H1 (cell line): ENCODE data around the gene LY6G5C. TPM values are rescaled to one million over a fixed set of nuclear protein-coding genes. Genes with fewer than 3 reads are reported as not detected.
"Not testable (repeated sequence)": the region's sequence is repeated elsewhere in the genome, so short reads cannot be mapped to it uniquely, and the experiment has no call there.

Source experiments
- CTCF ChIA-PET: fragments of 300-600 bp; sonication (Branson Sonifier 250); formaldehyde crosslinking; loops from one replicate; lab custom pipeline; 2021; ENCODE audit not compliant: partially characterized antibody; lab: Charles Lee
- POLR2A ChIA-PET: fragments of 300-600 bp; sonication (Branson Sonifier 250); formaldehyde crosslinking; loops from one replicate; lab custom pipeline; 2021; ENCODE audit warnings: inconsistent platforms; ENCODE audit not compliant: partially characterized antibody; lab: Charles Lee
- DNase-seq, 2 experiments: peaks; one replicate each; pipeline versions ENCODE4 v3.0.0 to v3.0.0-alpha.2; 2010 to 2022; ENCODE audit warnings: low spot score in 2 of 2, low read depth in 1 of 2, mixed read lengths in 1 of 2
- FAIRE-seq: peaks from 2 replicates; lab custom pipeline; 2011; peaks lifted over from hg19 to GRCh38; lab: Jason Lieb, UNC
- H2AFZ ChIP-seq: 2 replicates; pipeline ENCODE4 v1.8.1; 2012; ENCODE audit warnings: low read length, inconsistent platforms
- H2AK5ac ChIP-seq: 2 replicates; pipeline ENCODE4 v1.6.1; 2013; ENCODE audit warnings: low read depth, low read length
- H2BK120ac ChIP-seq: replicated peaks from 2 replicates; pipeline ENCODE3; 2013; ENCODE audit warnings: low read depth, low read length, inconsistent platforms
- H2BK12ac ChIP-seq: 2 replicates; pipeline ENCODE4 v1.6.1; 2013; ENCODE audit warnings: low read depth, low read length
- H2BK15ac ChIP-seq: 2 replicates; pipeline ENCODE4 v1.6.1; 2013; ENCODE audit warnings: low read length
- H2BK20ac ChIP-seq: 2 replicates; pipeline ENCODE4 v1.6.1; 2013; ENCODE audit warnings: low read length
- H2BK5ac ChIP-seq: 2 replicates; pipeline ENCODE4 v1.6.1; 2013; ENCODE audit warnings: low read depth, low read length
- H3K14ac ChIP-seq: 2 replicates; pipeline ENCODE4 v1.6.1; 2013; ENCODE audit warnings: inconsistent platforms; ENCODE audit not compliant: insufficient read length
- H3K18ac ChIP-seq: 2 replicates; pipeline ENCODE4 v1.6.1; 2013; ENCODE audit warnings: low read length; ENCODE audit errors: extremely low read depth
- H3K23ac ChIP-seq: 2 replicates; pipeline ENCODE4 v1.6.1; 2013; ENCODE audit warnings: inconsistent platforms; ENCODE audit not compliant: insufficient read length
- H3K23me2 ChIP-seq: 2 replicates; pipeline ENCODE4 v1.6.1; 2013; ENCODE audit warnings: low read depth, low read length
- H3K27ac ChIP-seq: 2 replicates; pipeline ENCODE4 v1.6.1; 2011; ENCODE audit warnings: low read depth, low read length, inconsistent platforms
- H3K27me3 ChIP-seq, 4 experiments: replicated peaks in 1 of 4; 1 replicate in 1 of 4; 2 replicates in 3 of 4; pipeline versions ENCODE4 v1.6.1 to v1.8.1; 2011 to 2013; ENCODE audit warnings: low read length in 3 of 4, mild to moderate bottlenecking in 3 of 4, inconsistent platforms in 2 of 4, mixed read lengths in 2 of 4, moderate library complexity in 1 of 4; ENCODE audit not compliant: control insufficient read depth in 3 of 4, insufficient read depth in 3 of 4; ENCODE audit errors: extremely low read depth in 1 of 4
- H3K36me3 ChIP-seq, 4 experiments: 2 replicates each; pipeline versions ENCODE4 v1.6.1 to v1.8.1; 2011 to 2013; ENCODE audit warnings: mild to moderate bottlenecking in 4 of 4, low read length in 3 of 4, moderate library complexity in 2 of 4, control low read depth in 1 of 4, inconsistent platforms in 1 of 4; ENCODE audit not compliant: insufficient read depth in 4 of 4, control insufficient read depth in 2 of 4
- H3K4ac ChIP-seq: replicated peaks from 2 replicates; pipeline ENCODE3; 2013; ENCODE audit warnings: low read length, low read depth, mixed read lengths, inconsistent platforms; ENCODE audit not compliant: insufficient read length
- H3K4me1 ChIP-seq, 4 experiments: replicated peaks in 1 of 4; 1 replicate in 1 of 4; 2 replicates in 3 of 4; pipeline versions ENCODE4 v1.6.1 to v1.8.1; 2011 to 2013; ENCODE audit warnings: low read length in 3 of 4, inconsistent platforms in 2 of 4, mixed read lengths in 1 of 4; ENCODE audit not compliant: insufficient read depth in 4 of 4, control insufficient read depth in 3 of 4
- H3K4me2 ChIP-seq, 2 experiments: 2 replicates each; pipeline versions ENCODE4 v1.6.1 to v1.8.1; 2011 to 2013; ENCODE audit warnings: low read depth in 2 of 2, low read length in 2 of 2, control low read depth in 1 of 2, inconsistent platforms in 1 of 2, mild to moderate bottlenecking in 1 of 2; ENCODE audit not compliant: insufficient read depth in 1 of 2
- H3K4me3 ChIP-seq, 4 experiments: fragments of 200-600, 300-600 bp in 1 of 4; sonication (generic), shearing (Covaris generic), sonication (Bioruptor Twin) in 1 of 4; 2 replicates each; pipeline versions ENCODE4 v1.5.1 to v1.8.1; 2011 to 2016; ENCODE audit warnings: low read length in 4 of 4, low read depth in 3 of 4, control low read depth in 2 of 4, inconsistent platforms in 2 of 4, mild to moderate bottlenecking in 2 of 4, mixed read lengths in 1 of 4, moderate library complexity in 1 of 4; ENCODE audit not compliant: insufficient read depth in 2 of 4; ENCODE audit errors: extremely low read depth in 1 of 4
- H3K56ac ChIP-seq: replicated peaks from 2 replicates; pipeline ENCODE3; 2013; ENCODE audit warnings: low read depth, mild to moderate bottlenecking, mixed read lengths, low read length, inconsistent platforms; ENCODE audit not compliant: insufficient read length
- H3K79me1 ChIP-seq: 2 replicates; pipeline ENCODE4 v1.6.1; 2013; ENCODE audit warnings: low read depth, low read length, control low read depth
- H3K79me2 ChIP-seq, 2 experiments: 2 replicates each; pipeline versions ENCODE4 v1.6.1 to v1.8.1; 2012 to 2013; ENCODE audit warnings: low read length in 2 of 2, mild to moderate bottlenecking in 2 of 2, inconsistent platforms in 1 of 2; ENCODE audit not compliant: insufficient read depth in 2 of 2, control insufficient read depth in 1 of 2
- H3K9ac ChIP-seq, 4 experiments: replicated peaks in 1 of 4; 1 replicate in 1 of 4; 2 replicates in 3 of 4; pipeline versions ENCODE4 v1.6.1 to v1.8.1; 2011 to 2013; ENCODE audit warnings: low read depth in 3 of 4, low read length in 3 of 4, control low read depth in 2 of 4, mild to moderate bottlenecking in 2 of 4, moderate library complexity in 2 of 4, inconsistent platforms in 1 of 4; ENCODE audit errors: extremely low read depth in 1 of 4
- H3K9me3 ChIP-seq, 2 experiments: 2 replicates each; pipeline versions ENCODE4 v1.6.1 to v1.8.1; 2012 to 2013; ENCODE audit warnings: mild to moderate bottlenecking in 2 of 2, moderate library complexity in 2 of 2, control low read depth in 1 of 2, inconsistent platforms in 1 of 2, low read depth in 1 of 2, low read length in 1 of 2, mixed read lengths in 1 of 2; ENCODE audit not compliant: insufficient read depth in 2 of 2
- H4K20me1 ChIP-seq, 2 experiments: replicated peaks in 1 of 2; 2 replicates each; pipeline versions ENCODE3 to v1.8.1; 2011 to 2013; ENCODE audit warnings: inconsistent platforms in 2 of 2, low read length in 2 of 2, mild to moderate bottlenecking in 1 of 2; ENCODE audit not compliant: insufficient read depth in 2 of 2, control insufficient read depth in 1 of 2
- H4K5ac ChIP-seq: 2 replicates; pipeline ENCODE4 v1.6.1; 2013; ENCODE audit warnings: low read length, low read depth, mixed read lengths, inconsistent platforms; ENCODE audit not compliant: insufficient read length
- H4K8ac ChIP-seq: 2 replicates; pipeline ENCODE4 v1.8.0; 2013; ENCODE audit warnings: mild to moderate bottlenecking, moderate library complexity, low read length, inconsistent platforms; ENCODE audit not compliant: insufficient read depth; ENCODE audit errors: extremely low read depth
- H4K91ac ChIP-seq: replicated peaks from 2 replicates; pipeline ENCODE3; 2013; ENCODE audit warnings: low read length, mixed read lengths, inconsistent platforms; ENCODE audit not compliant: insufficient read length
- WGBS, 2 experiments: shearing (Covaris generic) in 1 of 2; methylation state at CpG; one replicate each; pipeline versions ENCODE4 v1.1.6 to v1.1.7; 2013 to 2015; ENCODE audit warnings: low lambda C conversion rate in 2 of 2, mixed read lengths in 2 of 2, inconsistent platforms in 1 of 2, low coverage in 1 of 2, missing lambda C conversion rate in 1 of 2; ENCODE audit not compliant: insufficient replicate concordance in 2 of 2, insufficient coverage in 1 of 2, insufficient read length in 1 of 2; ENCODE audit errors: extremely low coverage in 1 of 2, missing lambda C conversion rate in 1 of 2; 5-methylcytosine and 5-hydroxymethylcytosine counted together
- polyA plus RNA-seq, 7 experiments: library from polyadenylated mRNA; depleted of rRNA in 3 of 7; stranded (reverse) in 5 of 7; unstranded in 2 of 7; fragments of >200 nt in 5 of 7; fragments of 200-250 nt in 2 of 7; gene quantifications; 1 replicate in 5 of 7; 2 replicates in 1 of 7; 4 replicates in 1 of 7; pipeline versions ENCODE4 v1.2.1 to v1.2.3, GENCODE V29; 2011 to 2013; ENCODE audit warnings: missing spikeins in 2 of 7, mixed read lengths in 2 of 7
- total RNA-seq: library from RNA; stranded (reverse); fragmentation: NEBNext Ultra II Directional; extraction: Animal tissue kit (Norgen Biotek cat#: 25700); gene quantifications from 2 replicates; pipeline ENCODE4 v1.2.1, GENCODE V29; 2021

The LY6G5C gene
- total and polyA plus RNA-seq, 2 of the 8 experiments (the other 6 are each of a cell fraction or from before 2014, with no cell fraction given) = 1.1 to 1.8 TPM

GRCh38 chr6:31709157-31709556 lies 28.3 kb upstream of the LY6G5C start:
- H3K27ac ChIP-seq, DNase-seq, H4K20me1 ChIP-seq, H3K36me3 ChIP-seq, H2BK15ac ChIP-seq, H4K8ac ChIP-seq, H4K91ac ChIP-seq, POLR2A ChIA-PET, FAIRE-seq, H3K23me2 ChIP-seq, H3K14ac ChIP-seq, H2AFZ ChIP-seq, H3K4me3 ChIP-seq, H2BK5ac ChIP-seq, H3K79me1 ChIP-seq, H3K4ac ChIP-seq, H3K23ac ChIP-seq, H3K4me2 ChIP-seq, H3K9ac ChIP-seq, H3K9me3 ChIP-seq, H2BK20ac ChIP-seq, H2BK120ac ChIP-seq, H4K5ac ChIP-seq, H3K56ac ChIP-seq, H3K79me2 ChIP-seq, H3K18ac ChIP-seq, H2BK12ac ChIP-seq, H3K27me3 ChIP-seq, H2AK5ac ChIP-seq, H3K4me1 ChIP-seq: not testable (repeated sequence)
- 96% methylated on average over 11 of the region's 11 CpGs; no CpG with 5 or more reads in 1 of the 2 experiments for WGBS, 2 experiments
- CTCF ChIA-PET = interaction anchor here (1.0 to 1.4 kb wide), 3 partner anchors 9 to 15 kb away, joined by 3 read pairs; partner anchors contain the start of gene LY6G6C
